ENCODE data around the gene TAS2R41.

- TF ChIP-seq POLR2A (IDR thresholded peaks at IDR 0.05) (no peak), CTCF (IDR thresholded peaks at IDR 0.05) (no peak)
Observed at GRCh38 chr7:143449793-143450192, 27.9 kb upstream of the TAS2R41 start.
